ENCODE measurements around the gene SYT1. TPM values are rescaled to one million over a fixed set of nuclear protein-coding genes. Genes with fewer than 3 reads are reported as not detected.

The SYT1 gene
- total RNA-seq, 1 experiment from 2014 or later = 15.8 TPM

DNA sequence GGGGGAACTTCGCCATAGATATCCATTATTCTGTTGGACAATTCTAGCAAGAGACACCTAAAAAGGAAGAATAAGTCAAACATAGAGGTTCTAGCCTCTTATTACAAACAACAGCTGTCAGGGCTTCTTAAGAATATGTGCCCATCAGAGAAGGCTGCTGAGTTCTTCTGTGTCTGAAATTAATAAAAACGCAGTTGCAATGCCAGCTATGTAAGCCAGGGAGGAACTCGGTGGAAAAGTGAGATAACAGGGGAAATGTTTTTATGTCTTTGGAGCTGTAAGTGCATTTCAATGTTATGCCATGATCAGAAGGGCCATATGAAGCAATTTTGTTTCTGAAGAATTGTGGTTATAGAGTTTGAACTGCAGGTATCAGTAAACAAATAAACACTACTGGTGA is 95.0 kb downstream of the SYT1 start:
- Mint-ChIP-seq H3K27ac (peak overlapping the region in 1 of 3 experiments; percentile 15; a peak in 1 of 7 replicates), H3K4me3 (no peak overlapping the region), H3K9me3 (no peaks in the 10 kb centered on the region), H3K36me3 (ENCODE audit: insufficient read depth in 1 of 3, low read depth in 3 of 3) (peaks cover 0 to 12% (median 0%) of the 10 kb centered on the region in 3 experiments; a peak in 4 of 7 replicates), H3K4me1 (no peaks in the 10 kb centered on the region), H3K27me3 (ENCODE audit: low read depth) (no peaks in the 10 kb centered on the region)
- Histone ChIP-seq H4K8ac (replicated peaks; ENCODE audit: insufficient read length, low read depth, low read length) (no peak overlapping the region), H3K27ac (ENCODE audit: insufficient read length, low read depth, low read length) (no peak overlapping the region), H3K56ac (ENCODE audit: insufficient read length, low read depth, low read length) (no peak overlapping the region), H3K14ac (ENCODE audit: insufficient read depth, low read length) (no peak overlapping the region), H4K20me1 (ENCODE audit: control insufficient read depth, insufficient read depth, insufficient read length) (no peaks in the 10 kb centered on the region), H4K91ac (ENCODE audit: insufficient read length, low read depth, low read length) (no peak overlapping the region), H3K23ac (ENCODE audit: insufficient read length, low read depth, low read length) (no peak overlapping the region), H3K23me2 (ENCODE audit: insufficient read length, low read depth, low read length, poor library complexity, severe bottlenecking) (no peaks in the 10 kb centered on the region), H2BK15ac (ENCODE audit: low read depth, low read length) (no peak overlapping the region), H2BK120ac (ENCODE audit: low read depth, low read length, poor library complexity, severe bottlenecking) (no peak overlapping the region), H4K5ac (ENCODE audit: insufficient read length, low read depth, low read length) (no peak overlapping the region), H2BK20ac (ENCODE audit: low read depth, low read length, poor library complexity, severe bottlenecking) (no peak overlapping the region), H3K79me1 (ENCODE audit: insufficient read depth, low read depth, low read length, poor library complexity, severe bottlenecking) (no peaks in the 10 kb centered on the region), H3K18ac (ENCODE audit: insufficient read length, low read depth, low read length) (no peak overlapping the region), H3K9ac (ENCODE audit: extremely low read depth, insufficient read length, low read length) (no peak overlapping the region), H3K27me3 (ENCODE audit: insufficient read depth, low read length) (no peaks in the 10 kb centered on the region), H3K9me3 (ENCODE audit: control insufficient read depth, low read depth, low read length) (no peaks in the 10 kb centered on the region), H3K4me2 (ENCODE audit: insufficient read depth, insufficient read length, low read length) (no peak overlapping the region), H2AK5ac (ENCODE audit: insufficient read length, low read length) (no peak overlapping the region), H3K79me2 (ENCODE audit: insufficient read depth, low read length) (no peaks in the 10 kb centered on the region), H2BK12ac (ENCODE audit: insufficient read length, low read depth, low read length) (no peak overlapping the region), H2BK5ac (ENCODE audit: insufficient read length, low read length) (no peak overlapping the region), H3T11ph (ENCODE audit: low read length) (no peak overlapping the region), H3K4me1 (ENCODE audit: insufficient read depth, low read length) (no peaks in the 10 kb centered on the region), H3K4ac (ENCODE audit: low read depth, low read length) (no peak overlapping the region), H2AFZ (ENCODE audit: low read length) (no peak overlapping the region)
- no CpG with 5 or more reads among the region's 3 CpGs for WGBS (ENCODE audit: extremely low coverage, insufficient read length, low lambda C conversion rate)
- TF ChIP-seq, protein P1, sequence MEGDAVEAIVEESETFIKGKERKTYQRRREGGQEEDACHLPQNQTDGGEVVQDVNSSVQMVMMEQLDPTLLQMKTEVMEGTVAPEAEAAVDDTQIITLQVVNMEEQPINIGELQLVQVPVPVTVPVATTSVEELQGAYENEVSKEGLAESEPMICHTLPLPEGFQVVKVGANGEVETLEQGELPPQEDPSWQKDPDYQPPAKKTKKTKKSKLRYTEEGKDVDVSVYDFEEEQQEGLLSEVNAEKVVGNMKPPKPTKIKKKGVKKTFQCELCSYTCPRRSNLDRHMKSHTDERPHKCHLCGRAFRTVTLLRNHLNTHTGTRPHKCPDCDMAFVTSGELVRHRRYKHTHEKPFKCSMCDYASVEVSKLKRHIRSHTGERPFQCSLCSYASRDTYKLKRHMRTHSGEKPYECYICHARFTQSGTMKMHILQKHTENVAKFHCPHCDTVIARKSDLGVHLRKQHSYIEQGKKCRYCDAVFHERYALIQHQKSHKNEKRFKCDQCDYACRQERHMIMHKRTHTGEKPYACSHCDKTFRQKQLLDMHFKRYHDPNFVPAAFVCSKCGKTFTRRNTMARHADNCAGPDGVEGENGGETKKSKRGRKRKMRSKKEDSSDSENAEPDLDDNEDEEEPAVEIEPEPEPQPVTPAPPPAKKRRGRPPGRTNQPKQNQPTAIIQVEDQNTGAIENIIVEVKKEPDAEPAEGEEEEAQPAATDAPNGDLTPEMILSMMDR (conservative IDR thresholded peaks at IDR 0.05) = no peak
- no peak for DNase-seq

All from H9 (cell line).